Activated CD8-positive, alpha-beta memory T cell treated with anti-CD3 and anti-CD28 coated beads for 24 hours (primary cell): ENCODE results near the gene TCF3.

Experiments
- DNase-seq: peaks from one replicate; pipeline ENCODE4 v3.0.0-alpha.2; 2020

TCF3 gene

DNA sequence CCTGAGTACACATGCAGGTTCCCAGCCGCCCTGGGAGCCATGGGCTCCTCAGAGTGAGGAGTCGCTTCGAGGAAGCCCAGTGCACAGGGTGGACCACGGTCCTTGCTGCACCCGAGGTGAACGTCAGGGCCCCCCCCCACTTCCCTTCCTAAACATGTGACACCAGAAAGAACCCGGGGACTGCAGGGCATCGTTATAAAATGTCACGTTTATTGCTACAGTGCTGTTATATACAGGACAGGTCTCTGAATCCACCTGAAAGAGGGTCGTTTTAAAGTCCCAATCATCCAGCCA lies 43.4 kb downstream of the TCF3 start:
- DNase-seq = peak; percentile 72

DNA sequence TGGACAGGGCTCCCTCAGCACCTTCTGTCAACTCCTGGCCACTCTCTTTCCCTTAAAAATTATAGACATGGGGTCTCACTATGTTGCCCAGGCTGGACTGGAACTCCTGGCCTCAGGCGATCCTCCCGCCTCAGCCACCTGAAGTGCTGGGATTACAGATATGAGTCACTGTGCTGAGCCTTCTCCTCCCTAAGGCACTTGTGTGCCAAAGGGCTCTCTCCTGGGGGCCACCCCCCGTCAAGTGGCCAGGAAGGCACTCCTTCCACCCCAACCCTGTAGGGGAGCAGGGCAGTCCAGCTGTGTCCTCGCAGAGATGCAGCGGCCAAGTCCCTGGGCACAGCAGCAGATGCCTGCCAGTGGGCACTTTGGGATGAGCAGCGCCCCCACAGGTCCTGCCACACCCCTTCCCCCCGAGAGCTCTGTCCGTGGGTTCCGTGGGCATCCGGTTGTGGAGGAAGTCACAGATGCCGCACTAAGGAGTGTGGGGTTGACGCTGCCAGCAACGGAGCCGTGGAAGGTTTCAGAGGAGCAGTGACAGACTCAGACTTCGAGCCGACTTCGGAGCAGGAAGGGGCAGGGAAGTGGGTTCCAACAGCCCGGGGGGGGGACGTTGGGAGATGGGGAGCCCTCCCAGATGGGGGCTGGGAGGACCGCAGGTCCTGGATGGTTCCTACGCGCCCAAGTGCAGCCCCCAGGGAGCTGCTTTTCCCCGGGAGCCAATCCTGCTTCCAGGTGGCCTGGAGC lies 43.9 kb downstream of the TCF3 start:
- peak; percentile 71 for DNase-seq

GRCh38 chr19:1606138-1606651 lies 46.2 kb downstream of the TCF3 start:
- no peak for DNase-seq

DNA sequence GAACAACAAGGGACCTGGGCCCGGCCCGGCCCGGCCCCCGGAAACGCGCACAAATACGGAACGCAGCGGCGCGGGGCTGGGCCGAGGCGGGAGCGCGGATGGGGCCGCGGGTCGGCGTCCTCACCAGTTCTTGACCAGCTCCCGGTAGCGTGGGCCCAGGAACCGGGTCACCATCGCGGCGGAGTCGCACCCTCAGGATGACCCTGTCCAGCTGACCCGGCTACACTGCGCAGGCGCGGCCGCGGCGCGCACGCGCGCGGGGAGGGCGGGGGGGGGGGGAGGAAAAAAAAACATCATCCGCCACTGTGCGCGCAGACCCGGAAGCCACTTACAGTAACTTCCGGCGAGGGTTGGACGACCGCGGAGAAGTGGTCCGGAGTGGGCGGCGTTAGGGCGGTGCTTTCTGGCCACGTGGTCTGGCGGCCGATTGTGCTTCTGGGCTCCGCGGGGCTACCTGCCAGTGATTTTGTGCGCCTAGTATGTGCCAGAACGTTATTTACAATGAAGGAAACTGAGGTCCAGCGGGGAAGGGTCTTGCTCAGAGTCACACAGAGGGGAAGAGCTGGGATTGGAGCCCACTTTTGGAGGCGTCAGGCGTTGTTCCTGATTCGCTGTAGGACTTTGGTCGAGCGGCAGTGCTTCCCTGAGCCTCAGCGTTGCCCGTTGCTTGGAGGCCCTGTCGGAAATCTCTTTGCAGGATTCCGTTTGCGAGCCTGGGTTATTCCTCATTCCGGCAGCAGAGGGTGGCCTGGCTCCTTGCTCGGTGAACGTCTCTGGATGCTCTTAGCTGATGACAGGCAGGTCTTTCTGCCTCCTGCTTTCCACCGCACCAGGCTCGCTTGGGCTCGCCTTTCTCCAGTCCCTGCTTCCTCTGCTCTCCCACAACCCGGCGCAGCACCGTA lies 46.9 kb downstream of the TCF3 start, which contains the start of gene UQCR11:
TSS of gene UQCR11 (minus strand) at position 227 of the 902 bp plus-strand sequence. CDS start at position 174, 53 bp downstream.
- DNase-seq = peak; percentile 96

DNA sequence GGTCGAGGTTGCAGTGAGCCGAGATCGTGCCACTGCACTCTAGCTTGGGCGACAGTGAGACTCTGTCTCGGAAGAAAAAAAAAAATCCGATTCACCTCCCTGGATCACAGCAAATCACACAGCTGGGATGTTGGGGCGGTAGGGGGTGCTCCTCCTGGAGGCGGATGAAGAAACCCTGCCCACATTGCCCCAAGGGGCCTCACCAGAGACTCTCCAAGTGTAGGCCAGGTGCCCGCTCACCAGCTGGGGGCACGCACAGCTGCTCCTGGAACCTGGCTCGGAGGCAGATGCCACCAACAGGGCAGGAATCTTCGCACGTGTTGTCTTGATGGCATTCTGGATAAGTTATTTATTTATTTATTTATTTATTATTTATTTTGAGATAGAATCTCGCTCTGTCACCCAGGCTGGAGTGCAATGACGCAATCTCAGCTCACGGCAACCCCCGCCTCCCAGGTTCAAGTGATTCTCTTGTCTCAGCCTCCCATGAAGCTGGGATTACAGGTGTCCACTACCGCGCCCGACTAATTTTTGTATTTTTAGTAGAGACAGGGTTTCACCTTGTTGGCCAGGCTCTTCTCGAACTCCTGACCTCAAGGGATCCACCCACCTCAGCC lies 50.2 kb downstream of the TCF3 start:
- DNase-seq = no peak

DNA sequence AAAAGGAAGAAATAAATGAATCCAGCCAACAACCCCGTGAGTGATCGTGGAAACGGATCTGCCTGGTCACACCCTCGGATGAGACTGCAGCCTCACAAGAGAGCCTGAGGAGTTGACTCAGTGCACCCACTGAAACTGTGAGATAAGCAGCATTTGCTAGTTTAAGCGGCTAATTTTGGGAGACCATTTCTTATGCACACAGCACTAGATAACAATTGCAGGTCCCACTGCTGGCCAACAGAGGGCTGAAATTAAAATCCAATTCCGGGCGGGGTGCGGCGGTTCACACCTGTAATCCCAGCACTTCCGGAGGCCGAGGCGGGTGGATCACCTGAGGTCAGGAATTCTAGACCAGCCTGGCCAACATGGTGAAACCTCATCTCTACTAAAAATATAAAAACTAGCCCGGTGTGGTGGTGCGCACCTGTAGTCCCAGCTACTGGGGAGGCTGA lies 50.8 kb downstream of the TCF3 start:
- DNase-seq = no peak

DNA sequence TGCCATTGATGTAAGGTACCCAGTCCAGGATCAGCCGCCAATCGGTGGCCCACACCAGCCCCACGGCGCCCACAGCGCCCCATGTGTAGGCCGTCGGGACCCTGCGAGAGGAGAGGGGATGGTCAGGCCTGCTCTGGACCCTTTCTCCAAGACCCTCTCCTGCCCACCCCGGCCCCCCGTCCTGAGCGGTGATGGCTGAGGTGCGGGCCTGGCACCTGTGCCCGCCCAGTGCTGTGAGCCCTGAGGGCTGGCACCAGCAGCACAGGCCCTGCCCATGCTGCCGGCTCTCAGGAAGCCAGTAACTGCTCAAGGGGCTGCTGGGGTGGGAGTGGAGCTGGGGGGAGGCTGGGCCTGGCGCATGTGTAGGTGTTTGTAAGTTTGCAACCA lies 53.0 kb downstream of the TCF3 start:
- DNase-seq = no peak

GRCh38 chr19:1598777-1599459 lies 53.5 kb downstream of the TCF3 start:
- no peak for DNase-seq

DNA sequence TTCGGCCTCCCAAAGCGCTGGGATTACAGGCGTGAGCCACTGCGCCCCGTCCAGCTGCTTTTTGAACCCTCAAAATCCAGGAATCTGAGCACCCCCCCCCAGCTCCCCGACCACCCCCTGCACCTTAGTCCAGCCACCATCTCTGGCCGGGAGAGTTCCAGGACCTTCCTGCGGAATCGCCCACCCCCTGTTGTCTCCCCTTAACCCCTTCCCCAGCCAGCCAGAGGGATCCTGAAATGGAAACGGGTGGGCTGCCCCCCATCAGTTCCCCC lies 59.0 kb downstream of the TCF3 start:
- DNase-seq = no peak

DNA sequence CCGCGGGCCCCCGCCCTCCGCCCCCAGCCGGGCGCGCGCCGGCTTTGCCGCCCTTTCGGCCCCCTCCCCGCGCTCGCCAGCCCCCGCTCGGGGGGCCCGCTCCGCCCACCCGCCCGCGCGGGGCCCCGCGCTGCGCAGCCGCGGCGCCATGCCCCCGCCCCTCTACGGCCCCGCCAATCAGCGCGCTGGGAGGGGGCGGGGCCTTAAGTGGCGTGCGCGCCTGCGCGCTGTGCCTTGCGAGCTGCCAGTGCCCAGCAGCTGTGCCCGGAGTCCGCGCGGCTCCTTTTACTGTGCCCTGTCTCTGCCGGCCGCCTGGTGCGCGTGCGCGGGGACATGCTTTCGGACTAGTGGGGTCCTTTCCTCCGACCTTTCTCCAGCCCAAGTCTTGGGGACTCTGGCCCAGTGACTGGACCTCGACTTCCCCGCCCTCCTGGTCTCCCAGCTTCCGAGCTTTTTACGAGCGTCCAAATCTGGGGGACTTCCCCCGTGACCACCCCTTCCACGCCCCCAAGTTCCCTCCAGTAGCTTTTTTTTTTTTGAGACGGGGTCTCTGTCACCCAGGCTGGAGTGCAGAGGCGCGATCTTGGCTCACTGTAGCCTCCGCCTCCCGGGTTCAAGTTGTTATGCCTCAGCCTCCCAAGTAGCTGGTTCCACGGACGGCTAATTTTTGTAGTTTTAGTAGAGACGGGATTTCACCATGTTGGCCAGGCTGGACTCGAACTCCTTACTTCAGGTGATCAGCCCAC lies 59.5 kb downstream of the TCF3 start, which contains the start of gene MBD3:
TSS of gene MBD3 (minus strand) at position 111 of the 746 bp plus-strand sequence. CDS start 234 bp downstream, outside the sequence.
- DNase-seq = peak; percentile 93

DNA sequence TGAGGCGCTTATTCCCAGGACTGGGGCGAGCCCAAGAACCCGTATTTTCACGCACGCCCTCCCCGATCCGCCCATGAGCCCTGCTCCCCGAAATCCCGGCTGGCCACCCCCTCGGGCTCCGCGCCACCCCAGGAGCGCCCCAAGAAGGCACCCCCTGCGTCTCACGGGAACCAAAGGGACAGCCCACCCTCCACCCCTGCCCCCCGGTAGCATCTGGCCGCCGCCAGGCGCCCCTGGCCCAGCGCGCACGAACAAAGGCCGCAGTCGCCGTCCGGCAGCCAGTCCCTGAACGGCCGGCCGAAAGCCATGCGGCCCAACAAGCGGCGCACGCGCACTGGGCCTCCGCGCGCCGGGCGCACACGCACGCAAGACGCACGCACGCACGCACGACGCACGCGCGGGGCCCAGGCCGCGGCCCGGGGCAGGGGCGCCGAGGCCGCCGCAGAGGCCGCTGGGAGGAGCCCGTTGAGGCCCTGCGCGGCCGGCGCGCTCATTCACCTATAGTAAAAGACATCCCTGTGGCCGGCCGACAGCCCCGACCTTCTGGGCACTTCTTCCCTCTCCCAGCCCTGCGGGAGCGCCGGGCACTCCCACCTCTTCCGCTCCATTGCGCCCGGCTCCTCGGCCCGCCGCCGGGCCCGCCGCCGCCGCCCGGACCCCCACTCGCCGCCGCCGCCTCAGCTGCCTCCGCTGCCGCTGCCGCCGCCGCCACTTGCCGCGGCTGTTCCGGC lies 60.2 kb downstream of the TCF3 start:
- DNase-seq = peak; percentile 93

- peak; percentile 77 for DNase-seq
Measured at GRCh38 chr19:1591421-1592023, 60.9 kb downstream of the TCF3 start.

GRCh38 chr19:1590641-1591397 lies 61.6 kb downstream of the TCF3 start:
- peak; percentile 79 for DNase-seq

DNA sequence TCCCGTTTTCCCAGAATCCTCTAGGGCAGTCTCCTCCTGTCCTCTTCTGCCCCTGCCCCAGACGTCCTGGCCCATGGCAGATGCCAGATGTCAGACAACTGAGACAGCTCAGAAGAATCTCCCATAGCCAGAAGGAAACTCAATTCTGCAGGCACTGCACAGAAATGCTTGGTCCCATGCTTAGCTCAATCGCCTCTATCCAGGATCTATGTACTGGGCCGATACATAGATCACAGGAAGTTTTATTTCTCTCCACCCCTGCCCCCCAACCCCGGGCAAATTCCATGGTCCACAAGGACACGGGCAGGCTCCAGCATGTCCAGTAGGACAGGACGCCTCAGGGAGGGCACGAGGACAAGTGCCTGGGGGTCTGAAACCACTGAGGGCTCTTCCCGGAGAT lies 64.5 kb downstream of the TCF3 start:
- DNase-seq = no peak

DNA sequence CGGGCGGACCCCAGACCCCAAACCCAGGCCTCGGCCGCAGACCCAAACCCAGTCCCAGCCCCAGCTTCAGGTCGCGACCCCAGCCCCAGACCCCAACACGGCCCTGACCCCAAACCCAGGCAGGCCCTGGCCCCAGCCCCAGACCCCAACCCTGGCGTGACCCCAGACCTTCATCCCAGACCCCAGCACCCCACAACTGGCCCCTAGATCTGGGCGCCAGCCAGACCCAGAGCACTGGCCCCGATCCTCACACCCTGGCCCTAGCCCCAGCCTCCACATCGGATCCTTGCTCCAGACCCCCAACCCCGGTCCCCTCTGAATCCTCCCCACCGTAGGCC lies 67.2 kb downstream of the TCF3 start:
- no peak for DNase-seq

DNA sequence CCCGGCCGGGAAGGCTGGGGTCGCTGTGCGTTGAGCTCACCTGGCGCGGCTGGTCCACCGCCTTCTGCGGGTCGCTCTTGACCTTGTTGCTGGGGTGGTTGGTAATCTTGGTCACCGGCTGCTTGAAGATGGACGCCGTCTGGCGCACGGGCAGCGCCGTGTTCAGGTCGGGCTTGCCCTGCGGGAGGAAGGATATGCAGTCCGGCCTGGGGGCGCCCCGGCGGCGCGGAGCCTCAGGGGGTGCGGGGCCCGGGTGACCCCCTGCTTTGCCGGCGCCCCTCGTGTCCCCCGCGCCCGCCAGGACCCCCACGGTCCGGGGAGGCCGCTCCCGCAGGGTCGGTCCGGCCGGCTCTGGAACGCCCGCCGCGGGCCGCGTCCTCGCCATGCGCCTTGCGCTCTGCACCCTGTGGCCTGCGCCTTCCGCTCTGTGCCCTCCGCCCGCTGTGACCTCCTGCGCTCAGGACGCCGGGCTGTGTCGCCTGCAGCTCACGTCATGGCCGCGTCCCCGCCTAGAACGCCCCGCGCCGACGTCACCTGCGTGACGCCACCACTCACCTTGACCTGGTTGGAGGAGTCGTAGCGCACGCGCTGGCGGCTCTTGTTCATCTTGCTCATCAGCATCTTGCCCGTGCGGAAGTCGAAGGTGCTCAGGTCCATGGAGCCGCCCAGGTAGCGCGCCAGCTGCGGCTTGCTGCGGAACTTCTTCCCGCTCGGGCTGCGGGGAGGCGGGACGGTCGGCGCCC lies 67.7 kb downstream of the TCF3 start:
- DNase-seq = no peak

DNA sequence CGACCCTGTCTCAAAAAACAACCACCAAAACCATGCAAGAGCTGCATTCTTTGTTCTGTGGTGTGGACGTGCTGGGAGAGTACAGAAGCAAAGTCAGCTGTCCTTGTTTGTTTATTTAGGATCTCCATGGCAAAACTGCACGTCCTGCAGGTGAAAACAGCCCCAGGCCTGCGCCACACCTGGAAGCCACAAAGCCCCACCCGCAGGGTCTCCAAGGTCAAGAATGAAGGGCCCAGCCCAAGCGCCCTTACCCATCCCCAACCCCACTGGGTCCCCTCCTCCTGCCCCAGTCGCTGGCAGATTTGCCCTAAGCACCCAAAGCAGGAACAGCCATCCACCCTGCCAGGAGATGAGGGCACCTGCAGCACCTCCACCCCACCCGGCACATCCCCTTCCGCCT lies 70.2 kb downstream of the TCF3 start:
- DNase-seq = no peak

- DNase-seq = no peak
Measured at GRCh38 chr19:1580957-1581356, 71.5 kb downstream of the TCF3 start.

DNA sequence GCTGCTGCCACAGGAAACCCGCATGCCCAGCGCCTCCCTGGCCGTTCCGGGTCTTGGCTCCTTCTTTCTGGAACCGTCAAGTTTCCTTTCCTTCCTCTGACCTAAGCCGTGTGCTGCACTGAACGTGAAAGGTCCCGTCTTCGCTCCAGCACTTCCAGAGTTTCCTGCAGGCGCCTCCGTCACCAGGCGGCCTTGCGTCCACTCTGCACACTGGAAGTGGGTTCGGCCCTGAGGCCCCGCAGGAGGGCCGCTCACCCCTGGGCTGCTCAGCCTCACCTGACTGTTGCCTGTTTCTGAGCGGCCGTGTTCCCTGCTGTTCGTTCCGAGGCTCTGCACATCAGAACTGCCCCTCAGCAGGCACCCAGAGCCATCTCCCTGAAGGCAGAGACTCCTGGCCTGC lies 72.0 kb downstream of the TCF3 start:
- no peak for DNase-seq

DNA sequence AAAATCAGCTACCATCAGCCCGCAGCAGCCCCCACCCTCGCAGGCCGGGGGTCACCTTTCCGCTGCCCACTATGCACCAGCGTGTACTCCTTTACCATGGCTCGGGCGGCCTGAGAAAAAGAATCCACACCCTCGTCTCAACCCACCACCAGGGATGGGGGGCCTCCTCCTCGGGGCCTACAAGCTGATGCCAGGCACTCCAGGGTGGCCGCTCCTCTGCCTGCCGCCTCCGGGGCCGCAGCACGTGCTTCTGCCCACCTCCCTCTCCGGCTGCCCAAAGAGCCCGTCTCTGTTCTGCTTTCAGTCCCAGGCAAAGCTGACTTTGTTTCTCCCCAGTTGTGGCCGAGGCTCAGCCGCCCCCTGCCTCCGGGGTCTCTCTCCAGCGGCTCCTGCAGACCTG lies 73.2 kb downstream of the TCF3 start:
- no peak for DNase-seq
